Measurements from ENCODE around the gene TBC1D16. TPM values are rescaled to one million over a fixed set of nuclear protein-coding genes. Genes with fewer than 3 reads are reported as not detected.

TBC1D16 gene
- total and polyA plus RNA-seq, 11 donors: 5.3 to 22.1 (median 17.4) TPM

DNA sequence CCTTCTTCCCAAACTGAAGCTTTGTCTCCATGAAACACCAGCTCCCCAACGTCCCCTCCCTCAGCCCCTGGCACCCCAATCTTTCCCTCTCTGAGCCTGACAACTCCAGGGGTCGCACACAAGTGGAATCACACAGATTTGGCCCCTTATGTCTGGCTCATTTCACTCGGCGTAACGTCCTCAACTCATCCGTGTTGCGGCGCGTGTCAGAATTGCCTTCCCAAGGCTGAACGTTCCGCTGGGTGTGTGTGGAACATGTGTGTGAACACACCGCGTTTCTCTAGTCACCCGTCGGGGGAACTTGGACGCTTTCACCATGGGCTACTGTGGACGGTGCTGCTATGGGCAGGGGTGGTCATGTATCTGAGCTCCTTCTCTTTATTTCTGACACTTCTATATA is 45.0 kb downstream of the TBC1D16 start:
- intact Hi-C loops (cut with DNase I): loop anchor here in 9 of 10 donors (2.0 to 10.0 kb wide), 15 partner anchors 126 to 248 kb away; partner anchors contain the start of gene CBX8 (in 1 of the 9)
- Histone ChIP-seq H3K27me3 (no peaks in the 10 kb centered on the region), H3K36me3 (no peaks in the 10 kb centered on the region), H3K4me3 (no peak overlapping the region), H3K9me3 (no peaks in the 10 kb centered on the region), H3K27ac (no peak overlapping the region), H3K4me1 (peaks cover 0 to 57% (median 38%) of the 10 kb centered on the region in 12 donors)
- TF ChIP-seq, protein P1, sequence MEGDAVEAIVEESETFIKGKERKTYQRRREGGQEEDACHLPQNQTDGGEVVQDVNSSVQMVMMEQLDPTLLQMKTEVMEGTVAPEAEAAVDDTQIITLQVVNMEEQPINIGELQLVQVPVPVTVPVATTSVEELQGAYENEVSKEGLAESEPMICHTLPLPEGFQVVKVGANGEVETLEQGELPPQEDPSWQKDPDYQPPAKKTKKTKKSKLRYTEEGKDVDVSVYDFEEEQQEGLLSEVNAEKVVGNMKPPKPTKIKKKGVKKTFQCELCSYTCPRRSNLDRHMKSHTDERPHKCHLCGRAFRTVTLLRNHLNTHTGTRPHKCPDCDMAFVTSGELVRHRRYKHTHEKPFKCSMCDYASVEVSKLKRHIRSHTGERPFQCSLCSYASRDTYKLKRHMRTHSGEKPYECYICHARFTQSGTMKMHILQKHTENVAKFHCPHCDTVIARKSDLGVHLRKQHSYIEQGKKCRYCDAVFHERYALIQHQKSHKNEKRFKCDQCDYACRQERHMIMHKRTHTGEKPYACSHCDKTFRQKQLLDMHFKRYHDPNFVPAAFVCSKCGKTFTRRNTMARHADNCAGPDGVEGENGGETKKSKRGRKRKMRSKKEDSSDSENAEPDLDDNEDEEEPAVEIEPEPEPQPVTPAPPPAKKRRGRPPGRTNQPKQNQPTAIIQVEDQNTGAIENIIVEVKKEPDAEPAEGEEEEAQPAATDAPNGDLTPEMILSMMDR (IDR thresholded peaks at IDR 0.05): no peak
- no peak for TF ChIP-seq POLR2A (IDR thresholded peaks at IDR 0.05)
- WGBS, 4 donors: 88 to 92% (median 90%) methylated on average over 17 of the region's 17 CpGs
- ATAC-seq (no peak), DNase-seq (peak in 1 of 5 donors; percentile 54)

DNA sequence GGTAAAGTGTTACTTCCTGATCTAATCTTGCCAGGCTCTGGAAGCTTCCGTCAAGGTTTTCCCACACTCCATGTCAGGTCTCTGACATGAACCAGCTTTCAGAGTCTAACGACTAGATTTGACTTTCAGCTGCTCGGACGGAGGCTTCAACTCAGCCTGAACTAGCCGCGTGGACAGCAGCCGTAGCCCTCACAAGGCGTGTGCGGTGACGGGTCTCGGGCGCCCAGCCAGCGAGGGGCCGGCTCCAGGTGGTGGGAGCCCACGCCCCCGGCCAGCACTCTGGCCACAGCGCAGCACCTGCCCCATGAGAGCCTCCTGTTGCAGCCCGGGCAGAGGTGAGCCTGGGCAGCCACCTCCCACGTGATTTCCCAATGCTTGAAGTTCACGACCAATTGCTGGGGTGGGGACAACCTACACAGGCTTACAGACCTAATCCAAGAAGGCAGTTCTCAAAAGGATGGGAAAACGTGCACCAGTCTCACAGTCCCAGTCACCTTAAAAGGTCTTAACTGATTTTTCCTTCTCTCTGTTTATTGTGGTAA is 45.5 kb downstream of the TBC1D16 start:
- intact Hi-C loops (cut with DNase I): loop anchor here in 9 of 10 donors (2.0 to 10.0 kb wide), 15 partner anchors 125 to 248 kb away; partner anchors contain the start of gene CBX8 (in 1 of the 9)
- ATAC-seq (no peak), DNase-seq (peak in 1 of 5 donors; percentile 44)
- H3K36me3 ChIP-seq: no peaks in the 10 kb centered on the region
- no peaks in the 10 kb centered on the region for H3K27me3 ChIP-seq
- no peak overlapping the region for H3K27ac ChIP-seq
- H3K9me3 ChIP-seq: no peaks in the 10 kb centered on the region
- TF ChIP-seq, protein P1 (IDR thresholded peaks at IDR 0.05): no peak
- TF ChIP-seq POLR2A (IDR thresholded peaks at IDR 0.05): no peak
- no peak overlapping the region for H3K4me3 ChIP-seq
- WGBS, 4 donors: 66 to 75% (median 70%) methylated on average over 16 to 21 of the region's 21 CpGs
- peaks cover 0 to 57% (median 38%) of the 10 kb centered on the region in 12 donors for H3K4me1 ChIP-seq

- 95 to 97% (median 96%) methylated on average over 18 to 20 of the region's 20 CpGs for WGBS, 4 donors
- ATAC-seq (no peak), DNase-seq (peak in 1 of 5 donors; percentile 33)
- H3K9me3 ChIP-seq: no peaks in the 10 kb centered on the region
- no peaks in the 10 kb centered on the region for H3K36me3 ChIP-seq
- no peak overlapping the region for H3K27ac ChIP-seq
- TF ChIP-seq POLR2A (IDR thresholded peaks at IDR 0.05): no peak
- TF ChIP-seq, protein P1 (IDR thresholded peaks at IDR 0.05): no peak
- intact Hi-C loops (cut with DNase I): loop anchor here in 2 of 10 donors (5.0 to 10.0 kb wide), 3 partner anchors 134 to 247 kb away; no protein-coding TSS in a partner anchor
- H3K4me1 ChIP-seq: peaks cover 0 to 56% (median 38%) of the 10 kb centered on the region in 12 donors
- no peak overlapping the region for H3K4me3 ChIP-seq
- no peaks in the 10 kb centered on the region for H3K27me3 ChIP-seq
Observed at GRCh38 chr17:79989106-79989835, 46.4 kb downstream of the TBC1D16 start.
